ENCODE data around the gene NDUFB3.

The NDUFB3 gene

GRCh38 chr2:201100497-201100896 lies 28.7 kb downstream of the NDUFB3 start:
- no peak for DNase-seq (ENCODE audit: low read depth)
- H3K4me3 ChIP-seq (ENCODE audit: low read length) = no peak overlapping the region
- TF ChIP-seq CTCF (IDR thresholded peaks at IDR 0.05; ENCODE audit: insufficient read depth, low read depth, low read length, missing control alignments) = no peak

- no peak overlapping the region for H3K4me3 ChIP-seq (ENCODE audit: low read length)
- no peak for DNase-seq (ENCODE audit: low read depth)
- no peak for TF ChIP-seq CTCF (IDR thresholded peaks at IDR 0.05; ENCODE audit: insufficient read depth, low read depth, low read length, missing control alignments)
Observed at GRCh38 chr2:201105759-201106158, 34.0 kb downstream of the NDUFB3 start.

- no peak for DNase-seq (ENCODE audit: low read depth)
- H3K4me3 ChIP-seq (ENCODE audit: low read length) = no peak overlapping the region
- TF ChIP-seq CTCF (IDR thresholded peaks at IDR 0.05; ENCODE audit: insufficient read depth, low read depth, low read length, missing control alignments) = no peak
Observed at GRCh38 chr2:201107624-201108023, 35.8 kb downstream of the NDUFB3 start.

- no peak for TF ChIP-seq CTCF (IDR thresholded peaks at IDR 0.05; ENCODE audit: insufficient read depth, low read depth, low read length, missing control alignments)
- H3K4me3 ChIP-seq (ENCODE audit: low read length) = no peak overlapping the region
Observed at GRCh38 chr2:201108341-201108740, 36.5 kb downstream of the NDUFB3 start.

GRCh38 chr2:201109186-201109585 lies 37.4 kb downstream of the NDUFB3 start:
- no peak for DNase-seq (ENCODE audit: low read depth)
- H3K4me3 ChIP-seq (ENCODE audit: low read length) = no peak overlapping the region
- no peak for TF ChIP-seq CTCF (IDR thresholded peaks at IDR 0.05; ENCODE audit: insufficient read depth, low read depth, low read length, missing control alignments)

More at GRCh38 chr2:201108341-201108740, 36.5 kb downstream of the NDUFB3 start:
- DNase-seq (ENCODE audit: low read depth) = no peak

- DNase-seq (ENCODE audit: low read depth) = no peak
- H3K4me3 ChIP-seq (ENCODE audit: low read length) = no peak overlapping the region
- no peak for TF ChIP-seq CTCF (IDR thresholded peaks at IDR 0.05; ENCODE audit: insufficient read depth, low read depth, low read length, missing control alignments)
Observed at GRCh38 chr2:201110615-201111014, 38.8 kb downstream of the NDUFB3 start.

- no peak for TF ChIP-seq CTCF (IDR thresholded peaks at IDR 0.05; ENCODE audit: insufficient read depth, low read depth, low read length, missing control alignments)
- DNase-seq (ENCODE audit: low read depth) = no peak
- H3K4me3 ChIP-seq (ENCODE audit: low read length) = no peak overlapping the region
Observed at GRCh38 chr2:201111096-201111495, 39.3 kb downstream of the NDUFB3 start.
